IPS-NIHi11 (cell line): ENCODE measurements around the gene FCHSD2.
"Not testable (repeated sequence)": the region's sequence is repeated elsewhere in the genome, so short reads cannot be mapped to it uniquely, and the experiment has no call there.

ENCODE experiments used
- DNase-seq: peaks from one replicate; pipeline ENCODE4 v3.0.0; 2012; ENCODE audit warnings: mixed read lengths, low spot score

FCHSD2 gene

GRCh38 chr11:72926076-72926475, 216.0 kb downstream of the FCHSD2 start:
- no peak for DNase-seq

GRCh38 chr11:72925656-72926055, 216.5 kb downstream of the FCHSD2 start:
- no peak for DNase-seq

GRCh38 chr11:72924568-72925190, 217.4 kb downstream of the FCHSD2 start:
- no peak for DNase-seq

GRCh38 chr11:72921028-72921716, 220.9 kb downstream of the FCHSD2 start:
- no peak for DNase-seq

GRCh38 chr11:72920001-72920400, 222.1 kb downstream of the FCHSD2 start:
- DNase-seq = no peak

- DNase-seq = no peak
Observed at GRCh38 chr11:72918851-72919250, 223.3 kb downstream of the FCHSD2 start.

- no peak for DNase-seq
Observed at GRCh38 chr11:72912253-72912652, 229.9 kb downstream of the FCHSD2 start.

- DNase-seq = not testable (repeated sequence)
Observed at GRCh38 chr11:72909558-72910388, 232.3 kb downstream of the FCHSD2 start.

- DNase-seq = no peak
Observed at GRCh38 chr11:72908032-72908676, 234.0 kb downstream of the FCHSD2 start.

- no peak for DNase-seq
Observed at GRCh38 chr11:72904016-72904415, 238.1 kb downstream of the FCHSD2 start.

GRCh38 chr11:72901374-72901773, 240.7 kb downstream of the FCHSD2 start:
- no peak for DNase-seq

GRCh38 chr11:72900013-72900412, 242.1 kb downstream of the FCHSD2 start:
- DNase-seq = no peak

GRCh38 chr11:72899238-72899637, 242.9 kb downstream of the FCHSD2 start:
- no peak for DNase-seq

- DNase-seq = no peak
Observed at GRCh38 chr11:72897506-72897905, 244.6 kb downstream of the FCHSD2 start.

- DNase-seq = no peak
Observed at GRCh38 chr11:72896431-72896830, 245.7 kb downstream of the FCHSD2 start.

- DNase-seq = no peak
Observed at GRCh38 chr11:72890881-72891280, 251.2 kb downstream of the FCHSD2 start.

- DNase-seq = no peak
Observed at GRCh38 chr11:72886619-72887018, 255.5 kb downstream of the FCHSD2 start.

- no peak for DNase-seq
Observed at GRCh38 chr11:72885749-72886609, 256.1 kb downstream of the FCHSD2 start.

- no peak for DNase-seq
Observed at GRCh38 chr11:72876147-72876546, 266.0 kb downstream of the FCHSD2 start.

GRCh38 chr11:72875736-72876135, 266.4 kb downstream of the FCHSD2 start:
- DNase-seq = no peak

GRCh38 chr11:72872012-72872411, 270.1 kb downstream of the FCHSD2 start:
- no peak for DNase-seq
